ENCODE measurements around the gene MTG2. TPM values are rescaled to one million over a fixed set of nuclear protein-coding genes. Genes with fewer than 3 reads are reported as not detected.
A peak's percentile ranks its signal among the peaks of the same experiment; 100 is the strongest.

MTG2 gene
- total and polyA plus RNA-seq, 2 of the 13 experiments (the other 11 are each of a cell fraction or from before 2014, with no cell fraction given): 20.4 to 37.8 TPM

- TF ChIP-seq ZNF362 (CRISPR knock-in tag; IDR thresholded peaks at IDR 0.05; ENCODE audit: borderline replicate concordance) (peak; percentile 71; the same call in 1 of the 2 replicates), MAX (IDR thresholded peaks at IDR 0.05) (peak; percentile 59), ZBTB46 (CRISPR knock-in tag; IDR thresholded peaks at IDR 0.05; ENCODE audit: borderline replicate concordance) (no peak), ERF (CRISPR knock-in tag; IDR thresholded peaks at IDR 0.05) (0 out of 2 replicates have a peak, but pooled peaks have one; percentile 26), AGO2 (optimal IDR thresholded peaks at IDR 0.05; ENCODE audit: low read depth, low read length) (no peak), RBM22 (optimal IDR thresholded peaks at IDR 0.05; ENCODE audit: low read length) (no peak), ZMAT5 (CRISPR knock-in tag; IDR thresholded peaks at IDR 0.05; ENCODE audit: borderline replicate concordance, low read depth) (no peak), ZNF225 (CRISPR knock-in tag; IDR thresholded peaks at IDR 0.05) (peak; percentile 62; the same call in 1 of the 2 replicates), TBX2 (CRISPR knock-in tag; IDR thresholded peaks at IDR 0.05; ENCODE audit: borderline replicate concordance) (peak; percentile 59; the same call in 1 of the 2 replicates), ZNF317 (CRISPR knock-in tag; IDR thresholded peaks at IDR 0.05) (no peak), HES4 (CRISPR knock-in tag; IDR thresholded peaks at IDR 0.05; ENCODE audit: borderline replicate concordance) (0 out of 2 replicates have a peak, but pooled peaks have one; percentile 41), SOX5 (CRISPR knock-in tag; IDR thresholded peaks at IDR 0.05; ENCODE audit: borderline replicate concordance) (peak; percentile 66; the same call in 1 of the 2 replicates), HOXD1 (CRISPR knock-in tag; IDR thresholded peaks at IDR 0.05) (no peak), YY1 (IDR thresholded peaks at IDR 0.05; ENCODE audit: insufficient read depth, insufficient replicate concordance, low read depth, low read length) (peak; percentile 55), ZNF562 (CRISPR knock-in tag; IDR thresholded peaks at IDR 0.05; ENCODE audit: borderline replicate concordance) (no peak), PRDM10 (CRISPR knock-in tag; IDR thresholded peaks at IDR 0.05; ENCODE audit: low read depth) (peak; percentile 71; the same call in 1 of the 2 replicates), ZNF776 (CRISPR knock-in tag; IDR thresholded peaks at IDR 0.05) (no peak), CHD2 (IDR thresholded peaks at IDR 0.05; ENCODE audit: low read depth, low read length) (no peak), PHF21A (CRISPR knock-in tag; IDR thresholded peaks at IDR 0.05) (peak; percentile 51; the same call in 1 of the 2 replicates), ZKSCAN5 (CRISPR knock-in tag; IDR thresholded peaks at IDR 0.05) (no peak), RNF2 (conservative IDR thresholded peaks at IDR 0.05; ENCODE audit: low read depth) (no peak), ZNF891 (CRISPR knock-in tag; IDR thresholded peaks at IDR 0.05) (no peak), ZNF773 (CRISPR knock-in tag; IDR thresholded peaks at IDR 0.05; ENCODE audit: borderline replicate concordance) (no peak)
These were observed 27.2 kb upstream of the MTG2 start (continued) for GRCh38 chr20:62155428-62156253.

Measured in HepG2 (cell line).